Measurements from ENCODE around the gene ADGRA3. TPM values are rescaled to one million over a fixed set of nuclear protein-coding genes. Genes with fewer than 3 reads are reported as not detected.

ADGRA3 gene
- total RNA-seq, 2 donors from 2014 or later = 27.8 to 28.3 TPM

DNA sequence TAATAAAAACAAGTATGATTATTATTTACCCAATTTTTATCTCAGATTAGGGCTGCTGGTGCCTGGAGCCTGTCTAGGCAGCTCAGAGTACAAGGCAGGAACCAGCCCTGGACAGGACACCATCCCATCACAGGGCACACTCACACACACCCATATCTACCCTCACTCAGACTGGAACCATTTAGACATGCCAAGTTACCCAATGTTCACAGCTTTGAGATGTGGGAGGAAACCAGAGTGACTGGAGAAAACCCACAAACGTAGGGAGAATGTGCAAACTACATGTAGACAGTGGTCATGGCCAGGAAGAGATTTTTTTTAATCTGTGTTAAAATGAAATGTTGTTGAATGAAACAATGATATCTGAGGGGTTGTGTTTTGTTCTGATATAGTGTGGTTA lies 35.7 kb upstream of the ADGRA3 start:
- Histone ChIP-seq H3K4me3 (no peak overlapping the region), H3K36me3 (no peaks in the 10 kb centered on the region), H3K27me3 (no peaks in the 10 kb centered on the region), H3K4me1 (no peaks in the 10 kb centered on the region), H3K9me3 (no peaks in the 10 kb centered on the region), H3K27ac (no peak overlapping the region)
- TF ChIP-seq, protein P1, sequence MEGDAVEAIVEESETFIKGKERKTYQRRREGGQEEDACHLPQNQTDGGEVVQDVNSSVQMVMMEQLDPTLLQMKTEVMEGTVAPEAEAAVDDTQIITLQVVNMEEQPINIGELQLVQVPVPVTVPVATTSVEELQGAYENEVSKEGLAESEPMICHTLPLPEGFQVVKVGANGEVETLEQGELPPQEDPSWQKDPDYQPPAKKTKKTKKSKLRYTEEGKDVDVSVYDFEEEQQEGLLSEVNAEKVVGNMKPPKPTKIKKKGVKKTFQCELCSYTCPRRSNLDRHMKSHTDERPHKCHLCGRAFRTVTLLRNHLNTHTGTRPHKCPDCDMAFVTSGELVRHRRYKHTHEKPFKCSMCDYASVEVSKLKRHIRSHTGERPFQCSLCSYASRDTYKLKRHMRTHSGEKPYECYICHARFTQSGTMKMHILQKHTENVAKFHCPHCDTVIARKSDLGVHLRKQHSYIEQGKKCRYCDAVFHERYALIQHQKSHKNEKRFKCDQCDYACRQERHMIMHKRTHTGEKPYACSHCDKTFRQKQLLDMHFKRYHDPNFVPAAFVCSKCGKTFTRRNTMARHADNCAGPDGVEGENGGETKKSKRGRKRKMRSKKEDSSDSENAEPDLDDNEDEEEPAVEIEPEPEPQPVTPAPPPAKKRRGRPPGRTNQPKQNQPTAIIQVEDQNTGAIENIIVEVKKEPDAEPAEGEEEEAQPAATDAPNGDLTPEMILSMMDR (IDR thresholded peaks at IDR 0.05) = no peak
- no peak for DNase-seq (ENCODE audit: low spot score)

DNA sequence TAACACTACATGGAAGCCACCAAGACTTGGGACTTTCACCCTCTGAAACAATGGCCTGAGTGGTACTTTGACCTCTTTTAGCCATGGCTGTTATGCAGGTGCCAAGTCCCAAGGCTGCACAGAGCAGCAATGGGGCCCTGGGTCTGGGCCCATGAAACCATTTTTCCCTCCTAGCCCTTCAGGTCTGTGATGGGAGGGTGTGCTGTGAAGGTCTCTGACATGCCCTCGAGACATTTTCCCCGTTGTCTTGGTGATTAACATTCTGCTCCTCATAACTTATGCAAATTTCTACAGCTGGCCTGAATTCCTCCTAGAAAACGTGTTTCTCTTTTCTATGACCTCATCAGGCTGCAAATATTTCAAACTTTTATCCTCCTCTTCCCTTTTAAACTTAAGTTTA lies 30.4 kb upstream of the ADGRA3 start:
- H3K4me3 ChIP-seq = no peak overlapping the region
- no peak for DNase-seq (ENCODE audit: low spot score)
- H3K27ac ChIP-seq = no peak overlapping the region
- TF ChIP-seq, protein P1 (IDR thresholded peaks at IDR 0.05) = no peak
- H3K27me3 ChIP-seq = no peaks in the 10 kb centered on the region
- H3K9me3 ChIP-seq = no peaks in the 10 kb centered on the region
- H3K36me3 ChIP-seq = no peaks in the 10 kb centered on the region
- no peaks in the 10 kb centered on the region for H3K4me1 ChIP-seq

DNA sequence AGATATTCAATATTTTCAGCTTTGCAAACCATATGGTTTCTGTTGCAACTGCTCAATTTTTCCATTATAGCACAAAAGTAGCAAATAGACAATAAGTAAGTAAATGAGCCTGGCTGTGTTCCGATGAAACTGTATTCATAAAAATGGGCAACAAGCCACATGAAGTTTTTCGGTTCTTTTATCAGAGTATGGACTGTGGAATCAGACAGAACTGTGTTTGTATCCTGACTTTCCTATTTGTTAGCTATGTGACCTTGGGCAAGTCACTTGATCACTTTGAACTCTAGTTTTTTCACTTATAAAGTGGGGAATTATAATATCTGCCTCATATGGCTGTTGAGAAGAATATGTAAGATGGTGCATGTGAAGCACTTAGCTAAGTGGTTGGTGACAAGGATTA lies 23.4 kb upstream of the ADGRA3 start:
- Histone ChIP-seq H3K9me3 (peaks cover 0 to 16% of the 10 kb centered on the region in 2 donors), H3K4me3 (no peak overlapping the region), H3K27ac (no peak overlapping the region), H3K27me3 (no peaks in the 10 kb centered on the region), H3K36me3 (no peaks in the 10 kb centered on the region), H3K4me1 (no peaks in the 10 kb centered on the region)
- no peak for DNase-seq (ENCODE audit: low spot score)
- TF ChIP-seq, protein P1 (IDR thresholded peaks at IDR 0.05) = no peak

DNA sequence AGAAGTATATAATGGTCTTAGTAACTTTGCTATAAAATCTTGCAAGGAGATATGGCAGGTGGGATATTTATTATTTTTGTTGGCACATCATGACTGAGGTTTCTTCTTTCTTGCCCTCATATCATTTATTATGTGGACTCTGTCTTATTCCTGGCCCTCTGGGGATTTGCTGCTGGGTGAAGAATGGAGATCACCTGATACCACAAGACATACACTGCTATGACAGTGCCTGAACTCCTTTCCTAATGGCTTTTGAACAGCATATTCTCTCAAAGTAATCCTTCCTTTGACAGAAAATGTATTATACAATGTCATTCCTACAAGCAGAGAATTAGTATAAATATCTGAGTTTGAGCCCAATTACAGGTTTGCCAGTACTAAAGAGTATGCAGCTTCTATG lies 22.0 kb upstream of the ADGRA3 start:
- Histone ChIP-seq H3K27ac (no peak overlapping the region), H3K9me3 (peaks cover 0 to 26% of the 10 kb centered on the region in 2 donors), H3K27me3 (no peaks in the 10 kb centered on the region), H3K4me1 (no peaks in the 10 kb centered on the region), H3K4me3 (no peak overlapping the region), H3K36me3 (no peaks in the 10 kb centered on the region)
- TF ChIP-seq, protein P1 (IDR thresholded peaks at IDR 0.05) = no peak
- DNase-seq (ENCODE audit: low spot score) = no peak

DNA sequence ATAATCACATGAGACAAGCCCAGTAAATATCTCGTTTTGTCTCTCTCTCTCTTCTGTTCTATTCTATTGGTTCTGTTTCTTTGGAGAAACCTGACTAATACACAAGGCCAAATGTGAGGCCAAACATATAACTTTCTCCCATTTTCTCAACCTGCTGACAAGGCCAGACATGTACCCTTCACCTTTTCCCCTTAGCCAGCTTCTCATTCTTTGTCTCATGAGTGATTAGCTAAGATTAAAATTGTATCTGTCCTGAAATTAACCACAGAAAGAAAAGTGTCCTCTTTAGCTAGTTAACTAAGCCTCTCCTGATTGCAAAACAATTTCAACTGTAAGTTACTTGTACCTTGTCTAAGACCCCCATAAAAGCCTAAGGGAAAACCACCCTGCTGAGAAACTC lies 18.5 kb upstream of the ADGRA3 start:
- TF ChIP-seq, protein P1 (IDR thresholded peaks at IDR 0.05) = no peak
- Histone ChIP-seq H3K9me3 (peaks cover 0 to 31% of the 10 kb centered on the region in 2 donors), H3K4me1 (no peaks in the 10 kb centered on the region), H3K36me3 (no peaks in the 10 kb centered on the region), H3K27me3 (no peaks in the 10 kb centered on the region), H3K27ac (no peak overlapping the region), H3K4me3 (no peak overlapping the region)
- DNase-seq (ENCODE audit: low spot score) = no peak

DNA sequence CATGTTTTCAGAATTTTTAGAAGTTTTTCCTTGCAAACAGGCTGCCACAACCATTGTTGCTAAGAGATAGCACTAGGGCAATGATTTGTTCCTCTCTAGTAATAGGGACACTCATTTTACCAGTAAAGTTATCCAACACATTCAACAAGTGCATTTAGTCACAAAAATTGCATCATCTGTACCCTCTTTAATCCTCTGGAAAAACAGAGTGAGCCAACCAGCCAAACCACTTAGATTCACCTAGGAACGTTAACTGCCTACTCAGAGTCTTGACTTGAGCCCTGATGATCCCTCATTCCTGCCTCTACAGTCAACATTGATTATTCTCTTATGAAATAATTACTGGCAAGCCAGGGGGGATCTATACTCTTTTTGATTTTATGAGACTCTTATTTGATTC lies 17.0 kb upstream of the ADGRA3 start:
- no peak overlapping the region for H3K27ac ChIP-seq
- no peaks in the 10 kb centered on the region for H3K4me1 ChIP-seq
- TF ChIP-seq, protein P1 (IDR thresholded peaks at IDR 0.05) = no peak
- no peak for DNase-seq (ENCODE audit: low spot score)
- peaks cover 0 to 31% of the 10 kb centered on the region in 2 donors for H3K9me3 ChIP-seq
- no peaks in the 10 kb centered on the region for H3K27me3 ChIP-seq
- H3K36me3 ChIP-seq = no peaks in the 10 kb centered on the region
- H3K4me3 ChIP-seq = no peak overlapping the region

Measured in right atrium auricular region (tissue), 2 donors.